Body of pancreas (tissue), 4 donors: ENCODE data around the gene CDS1.

Experiments
- CTCF ChIP-seq, 7 experiments: fragments of 450-650 bp in 4 of 7; fragments of 200-600 bp in 3 of 7; sonication (generic) in 3 of 7; IDR thresholded peaks; one replicate each; pipeline ENCODE4 v1.5.1; 2016 to 2019; ENCODE audit warnings: antibody characterized with exemption in 7 of 7
- POLR2A ChIP-seq, 3 donors: fragments of 450-650 bp; IDR thresholded peaks; one replicate each; pipeline ENCODE4 v1.6.1; 2016; ENCODE audit warnings: antibody characterized with exemption in 3 of 3, mild to moderate bottlenecking in 2 of 3

GRCh38 chr4:84672177-84672576 lies 89.2 kb downstream of the CDS1 start:
- no peak for TF ChIP-seq CTCF (IDR thresholded peaks at IDR 0.05)
- no peak for TF ChIP-seq POLR2A (IDR thresholded peaks at IDR 0.05)
